Right lobe of liver (tissue), 4 donors: Measurements from ENCODE around the gene PLBD2.

ENCODE experiments used
- CTCF ChIP-seq, 4 donors: fragments of 200-600 bp in 3 of 4; fragments of 450-650 bp in 1 of 4; IDR thresholded peaks; one replicate each; pipeline versions ENCODE4 v1.5.1 to v1.8.0; 2016 to 2022; ENCODE audit warnings: antibody characterized with exemption in 4 of 4, mild to moderate bottlenecking in 2 of 4
- POLR2A ChIP-seq: fragments of 450-650 bp; IDR thresholded peaks from one replicate; pipeline ENCODE4 v1.6.1; 2017; ENCODE audit warnings: antibody characterized with exemption, mild to moderate bottlenecking
- donor health status: DM: no; HTN: no; CAD: no.
- donor health status: DM: no; HTN: no; CAD: no.
- donor health status: DM: no; HTN: yes; CAD: no.

GRCh38 chr12:113373440-113373839 lies 15.1 kb downstream of the PLBD2 start:
- no peak for TF ChIP-seq CTCF (IDR thresholded peaks at IDR 0.05)
- no peak for TF ChIP-seq POLR2A
